HCT116 (cell line): ENCODE measurements around the gene CD3G. TPM values are rescaled to one million over a fixed set of nuclear protein-coding genes. Genes with fewer than 3 reads are reported as not detected.

Experiments used
- ATAC-seq: fragments of 200-7000 bp; cut with Tn5 transposase; 2 replicates; pipeline ENCODE4 v1.9.1; 2020; ENCODE audit warnings: mild to moderate bottlenecking, moderate library complexity
- BruUV-seq: library from RNA; stranded (reverse); fragments of 400-500 nt; replicated peaks from 2 replicates; lab custom pipeline; 2021; lab: Mats Ljungman, UMichigan
- CTCF ChIA-PET: fragments of 300-600 bp; sonication (Branson Sonifier 250); formaldehyde crosslinking; loops from one replicate; lab custom pipeline; 2021; ENCODE audit warnings: antibody characterized with exemption; lab: Charles Lee
- POLR2A ChIA-PET: fragments of 300-600, 350-600 bp; sonication (Branson Sonifier 250); formaldehyde crosslinking; loops from one replicate; lab custom pipeline; 2021; ENCODE audit warnings: antibody characterized with exemption; lab: Charles Lee
- RAD21 ChIA-PET, 2 experiments: fragments of 300-600 bp; sonication (Branson Sonifier 250); formaldehyde crosslinking; loops; one replicate each; lab custom pipeline; 2023; ENCODE audit warnings: low total read pairs in 2 of 2; ENCODE audit not compliant: uncharacterized antibody in 2 of 2, unreplicated experiment in 2 of 2, low non-redundant PET in 1 of 2; lab: Charles Lee
- DNase-seq: peaks from one replicate; pipeline ENCODE4 v3.0.0-alpha.2; 2010; ENCODE audit warnings: low read depth, low spot score
- H2AFZ ChIP-seq: fragments of 200-600 bp; shearing (Covaris generic), sonication (generic); 2 replicates; pipeline ENCODE4 v1.6.1; 2017; ENCODE audit warnings: low read depth, mixed run types, mixed read lengths, antibody characterized with exemption, low read length; ENCODE audit not compliant: poor library complexity, severe bottlenecking
- H3K27ac ChIP-seq: 2 replicates; pipeline ENCODE4 v1.5.1; 2012; ENCODE audit warnings: low read depth, low read length
- H3K27me3 ChIP-seq: fragments of 200-600 bp; sonication (generic); 2 replicates; pipeline ENCODE4 v1.6.1; 2016; ENCODE audit warnings: mixed run types, low read length, mixed read lengths; ENCODE audit not compliant: insufficient read depth
- H3K36me3 ChIP-seq, 2 experiments: fragments of 200-500 bp in 1 of 2; fragments of 200-600 bp in 1 of 2; sonication (Bioruptor generic) in 1 of 2; sonication (generic) in 1 of 2; 2 replicates each; pipeline versions ENCODE4 v1.5.1 to v1.6.1; 2014 to 2016; ENCODE audit warnings: low read length in 2 of 2, inconsistent platforms in 1 of 2, mixed read lengths in 1 of 2, mixed run types in 1 of 2; ENCODE audit not compliant: insufficient read depth in 2 of 2, control insufficient read depth in 1 of 2
- H3K4me1 ChIP-seq, 2 experiments: fragments of 200-600 bp in 1 of 2; sonication (generic) in 1 of 2; 2 replicates each; pipeline versions ENCODE4 v1.5.1 to v1.6.1; 2012 to 2017; ENCODE audit warnings: low read length in 2 of 2, inconsistent platforms in 1 of 2, mild to moderate bottlenecking in 1 of 2, mixed read lengths in 1 of 2, mixed run types in 1 of 2, moderate library complexity in 1 of 2; ENCODE audit not compliant: insufficient read depth in 2 of 2, control insufficient read depth in 1 of 2
- H3K4me2 ChIP-seq: fragments of 200-600 bp; sonication (generic); 2 replicates; pipeline ENCODE4 v1.6.1; 2017; ENCODE audit warnings: mixed run types, low read length, mixed read lengths
- H3K4me3 ChIP-seq, 2 experiments: fragments of 200-600 bp in 1 of 2; sonication (generic) in 1 of 2; replicated peaks in 1 of 2; 2 replicates each; pipeline ENCODE4 v1.5.1; 2011 to 2016; ENCODE audit warnings: low read length in 2 of 2, control low read depth in 1 of 2, low read depth in 1 of 2, mild to moderate bottlenecking in 1 of 2, mixed read lengths in 1 of 2, mixed run types in 1 of 2
- H3K79me2 ChIP-seq: fragments of 200-600 bp; sonication (generic); 2 replicates; pipeline ENCODE4 v1.6.1; 2017; ENCODE audit warnings: mild to moderate bottlenecking, mixed run types, low read length, moderate library complexity, mixed read lengths; ENCODE audit not compliant: insufficient read depth
- H3K9ac ChIP-seq: fragments of 200-600 bp; sonication (generic); 2 replicates; pipeline ENCODE4 v1.6.1; 2016; ENCODE audit warnings: low read length, mixed read lengths
- H3K9me2 ChIP-seq: fragments of 200-600 bp; sonication (generic), shearing (Covaris generic); 2 replicates; pipeline ENCODE4 v1.6.1; 2017; ENCODE audit warnings: mixed run types, mild to moderate bottlenecking, moderate library complexity; ENCODE audit not compliant: insufficient read depth
- H3K9me3 ChIP-seq, 2 experiments: fragments of 200-500 bp in 1 of 2; fragments of 200-600 bp in 1 of 2; sonication (Bioruptor generic) in 1 of 2; sonication (generic) in 1 of 2; 2 replicates each; pipeline ENCODE4 v1.6.1; 2014 to 2017; ENCODE audit warnings: low read length in 2 of 2, mixed read lengths in 2 of 2, inconsistent platforms in 1 of 2, low read depth in 1 of 2, mild to moderate bottlenecking in 1 of 2, mixed run types in 1 of 2, moderate library complexity in 1 of 2; ENCODE audit not compliant: control insufficient read depth in 1 of 2, insufficient read depth in 1 of 2
- H4K20me1 ChIP-seq: fragments of 200-600 bp; sonication (generic), shearing (Covaris generic); 2 replicates; pipeline ENCODE4 v1.6.1; 2017; ENCODE audit warnings: mixed run types, mild to moderate bottlenecking, moderate library complexity; ENCODE audit not compliant: insufficient read depth
- CEBPB ChIP-seq: IDR thresholded peaks from 2 replicates; pipeline ENCODE4 v1.6.1; 2012; ENCODE audit warnings: low read depth
- CTCF ChIP-seq, 3 experiments: fragments of 200-600 bp in 1 of 3; sonication (generic) in 1 of 3; IDR thresholded peaks in 2 of 3; conservative IDR thresholded peaks in 1 of 3; 2 replicates each; pipeline ENCODE4 v1.5.1; 2012 to 2017; ENCODE audit warnings: low read depth in 2 of 3, low read length in 2 of 3, antibody characterized with exemption in 1 of 3, borderline replicate concordance in 1 of 3, control low read depth in 1 of 3, mild to moderate bottlenecking in 1 of 3, mixed read lengths in 1 of 3, mixed run types in 1 of 3, moderate library complexity in 1 of 3; ENCODE audit not compliant: insufficient read depth in 1 of 3
- ELF1 ChIP-seq: IDR thresholded peaks from 2 replicates; pipeline ENCODE4 v1.6.1; 2012; ENCODE audit warnings: low read depth, borderline replicate concordance
- EZH2phosphoT487 ChIP-seq: fragments of 200-600 bp; IDR thresholded peaks from 2 replicates; pipeline ENCODE4 v1.6.1; 2018; ENCODE audit warnings: antibody characterized with exemption, borderline replicate concordance
- JUND ChIP-seq: IDR thresholded peaks from 2 replicates; pipeline ENCODE4 v1.6.1; 2012
- POLR2A ChIP-seq: IDR thresholded peaks from 2 replicates; pipeline ENCODE4 v1.7.0; 2011; ENCODE audit warnings: borderline replicate concordance; ENCODE audit not compliant: insufficient read depth, insufficient read length; ENCODE audit errors: extremely low read depth
- RAD21 ChIP-seq: IDR thresholded peaks from 2 replicates; pipeline ENCODE4 v1.6.1; 2012; ENCODE audit warnings: low read depth, mild to moderate bottlenecking
- SP1 ChIP-seq: IDR thresholded peaks from 2 replicates; pipeline ENCODE4 v1.6.1; 2012; ENCODE audit warnings: low read depth
- YY1 ChIP-seq: IDR thresholded peaks from 2 replicates; pipeline ENCODE4 v1.6.1; 2011; ENCODE audit warnings: low read length, low read depth, moderate library complexity, mild to moderate bottlenecking; ENCODE audit not compliant: insufficient replicate concordance; ENCODE audit errors: extremely low read depth
- intact Hi-C: fragments of 100-400 bp; cut with micrococcal nuclease; formaldehyde crosslinking; loops from 2 replicates; pipeline ENCODE4 v1.10.0; 2022
- total RNA-seq: library from RNA; stranded (reverse); gene quantifications from one replicate; pipeline ENCODE4 v1.2.1, GENCODE V29; 2021; ENCODE audit not compliant: unreplicated experiment
- TF ChIP-seq, protein P1 (sequence below): IDR thresholded peaks from 2 replicates; pipeline ENCODE4 v1.6.1; 2012
- TF ChIP-seq, protein P2 (sequence below): IDR thresholded peaks from 2 replicates; pipeline ENCODE4 v1.6.1; 2011; ENCODE audit warnings: mild to moderate bottlenecking, low read length, moderate library complexity; ENCODE audit not compliant: insufficient replicate concordance; ENCODE audit errors: extremely low read depth
- TF ChIP-seq, protein P3 (sequence below): IDR thresholded peaks from 2 replicates; pipeline ENCODE4 v1.6.1; 2012; ENCODE audit warnings: low read depth

The CD3G gene
- total RNA-seq, 1 experiment from 2014 or later = 0.20 TPM

DNA sequence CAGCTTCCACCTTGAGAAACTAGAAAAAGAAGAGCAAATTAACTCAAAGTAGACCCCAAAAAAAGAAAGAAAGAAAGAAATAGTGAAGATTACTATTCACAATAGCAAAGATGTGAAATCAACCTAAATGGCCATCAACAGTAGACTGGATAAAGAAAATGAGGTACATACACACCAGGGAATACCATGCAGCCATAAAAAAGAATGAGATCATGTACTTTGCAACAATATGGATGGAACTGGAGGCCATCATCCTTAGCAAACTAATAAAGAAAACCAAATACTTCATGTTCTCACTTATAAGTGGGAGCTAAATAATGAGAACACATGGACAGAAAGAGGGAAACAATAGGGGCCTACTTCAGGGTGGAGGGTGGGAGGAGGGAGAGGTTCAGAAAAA, 15.4 kb upstream of the CD3G start:
- no TSS peak for BruUV-seq
- no peak for ATAC-seq
- Histone ChIP-seq H2AFZ (no peak overlapping the region), H3K4me2 (no peak overlapping the region), H3K9ac (no peak overlapping the region), H3K27me3 (no peaks in the 10 kb centered on the region), H3K4me3 (no peak overlapping the region), H3K79me2 (no peaks in the 10 kb centered on the region), H3K36me3 (no peaks in the 10 kb centered on the region), H3K4me1 (no peaks in the 10 kb centered on the region), H3K27ac (no peak overlapping the region), H4K20me1 (no peaks in the 10 kb centered on the region), H3K9me3 (no peaks in the 10 kb centered on the region), H3K9me2 (no peaks in the 10 kb centered on the region)
- TF ChIP-seq, protein P1, sequence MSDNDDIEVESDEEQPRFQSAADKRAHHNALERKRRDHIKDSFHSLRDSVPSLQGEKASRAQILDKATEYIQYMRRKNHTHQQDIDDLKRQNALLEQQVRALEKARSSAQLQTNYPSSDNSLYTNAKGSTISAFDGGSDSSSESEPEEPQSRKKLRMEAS = no peak
- TF ChIP-seq SP1 (no peak), EZH2phosphoT487 (no peak), ELF1 (no peak)
- ChIA-PET CTCF (no interaction called here), RAD21 (no interaction called here), POLR2A (no interaction called here)
- intact Hi-C loops = no loop called here
- no peak for DNase-seq

GRCh38 chr11:118334745-118335144, 9.4 kb upstream of the CD3G start:
- DNase-seq (no peak), ATAC-seq (no peak)
- Histone ChIP-seq H3K9ac (no peak overlapping the region), H3K27me3 (no peaks in the 10 kb centered on the region), H2AFZ (no peak overlapping the region), H3K4me1 (peaks cover 0 to 4% of the 10 kb centered on the region in 2 experiments; a peak in 2 of 4 replicates), H3K79me2 (no peaks in the 10 kb centered on the region), H3K9me3 (no peaks in the 10 kb centered on the region), H3K9me2 (no peaks in the 10 kb centered on the region), H3K36me3 (no peaks in the 10 kb centered on the region), H3K4me3 (no peak overlapping the region), H4K20me1 (no peaks in the 10 kb centered on the region), H3K4me2 (no peak overlapping the region), H3K27ac (no peak overlapping the region)
- ChIA-PET CTCF (no interaction called here), POLR2A (no interaction called here), RAD21 (no interaction called here)
- no TSS peak for BruUV-seq
- intact Hi-C loops = no loop called here
- TF ChIP-seq, protein P1 = no peak
- TF ChIP-seq, protein P2, sequence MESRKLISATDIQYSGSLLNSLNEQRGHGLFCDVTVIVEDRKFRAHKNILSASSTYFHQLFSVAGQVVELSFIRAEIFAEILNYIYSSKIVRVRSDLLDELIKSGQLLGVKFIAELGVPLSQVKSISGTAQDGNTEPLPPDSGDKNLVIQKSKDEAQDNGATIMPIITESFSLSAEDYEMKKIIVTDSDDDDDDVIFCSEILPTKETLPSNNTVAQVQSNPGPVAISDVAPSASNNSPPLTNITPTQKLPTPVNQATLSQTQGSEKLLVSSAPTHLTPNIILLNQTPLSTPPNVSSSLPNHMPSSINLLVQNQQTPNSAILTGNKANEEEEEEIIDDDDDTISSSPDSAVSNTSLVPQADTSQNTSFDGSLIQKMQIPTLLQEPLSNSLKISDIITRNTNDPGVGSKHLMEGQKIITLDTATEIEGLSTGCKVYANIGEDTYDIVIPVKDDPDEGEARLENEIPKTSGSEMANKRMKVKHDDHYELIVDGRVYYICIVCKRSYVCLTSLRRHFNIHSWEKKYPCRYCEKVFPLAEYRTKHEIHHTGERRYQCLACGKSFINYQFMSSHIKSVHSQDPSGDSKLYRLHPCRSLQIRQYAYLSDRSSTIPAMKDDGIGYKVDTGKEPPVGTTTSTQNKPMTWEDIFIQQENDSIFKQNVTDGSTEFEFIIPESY = no peak
- no peak for TF ChIP-seq CEBPB
- TF ChIP-seq YY1 = no peak
- TF ChIP-seq RAD21 = no peak
- TF ChIP-seq CTCF (IDR thresholded peaks at IDR 0.05 in 2 of 3, conservative IDR thresholded peaks at IDR 0.05 in 1 of 3; ENCODE audit: borderline replicate concordance in 1 of 3, insufficient read depth in 1 of 3, low read depth in 2 of 3, low read length in 2 of 3) = no peak
- TF ChIP-seq, protein P3, sequence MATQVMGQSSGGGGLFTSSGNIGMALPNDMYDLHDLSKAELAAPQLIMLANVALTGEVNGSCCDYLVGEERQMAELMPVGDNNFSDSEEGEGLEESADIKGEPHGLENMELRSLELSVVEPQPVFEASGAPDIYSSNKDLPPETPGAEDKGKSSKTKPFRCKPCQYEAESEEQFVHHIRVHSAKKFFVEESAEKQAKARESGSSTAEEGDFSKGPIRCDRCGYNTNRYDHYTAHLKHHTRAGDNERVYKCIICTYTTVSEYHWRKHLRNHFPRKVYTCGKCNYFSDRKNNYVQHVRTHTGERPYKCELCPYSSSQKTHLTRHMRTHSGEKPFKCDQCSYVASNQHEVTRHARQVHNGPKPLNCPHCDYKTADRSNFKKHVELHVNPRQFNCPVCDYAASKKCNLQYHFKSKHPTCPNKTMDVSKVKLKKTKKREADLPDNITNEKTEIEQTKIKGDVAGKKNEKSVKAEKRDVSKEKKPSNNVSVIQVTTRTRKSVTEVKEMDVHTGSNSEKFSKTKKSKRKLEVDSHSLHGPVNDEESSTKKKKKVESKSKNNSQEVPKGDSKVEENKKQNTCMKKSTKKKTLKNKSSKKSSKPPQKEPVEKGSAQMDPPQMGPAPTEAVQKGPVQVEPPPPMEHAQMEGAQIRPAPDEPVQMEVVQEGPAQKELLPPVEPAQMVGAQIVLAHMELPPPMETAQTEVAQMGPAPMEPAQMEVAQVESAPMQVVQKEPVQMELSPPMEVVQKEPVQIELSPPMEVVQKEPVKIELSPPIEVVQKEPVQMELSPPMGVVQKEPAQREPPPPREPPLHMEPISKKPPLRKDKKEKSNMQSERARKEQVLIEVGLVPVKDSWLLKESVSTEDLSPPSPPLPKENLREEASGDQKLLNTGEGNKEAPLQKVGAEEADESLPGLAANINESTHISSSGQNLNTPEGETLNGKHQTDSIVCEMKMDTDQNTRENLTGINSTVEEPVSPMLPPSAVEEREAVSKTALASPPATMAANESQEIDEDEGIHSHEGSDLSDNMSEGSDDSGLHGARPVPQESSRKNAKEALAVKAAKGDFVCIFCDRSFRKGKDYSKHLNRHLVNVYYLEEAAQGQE = no peak
- TF ChIP-seq POLR2A = no peak
- no peak for TF ChIP-seq JUND
